Measurements from ENCODE around the gene RACK1. TPM values are rescaled to one million over a fixed set of nuclear protein-coding genes. Genes with fewer than 3 reads are reported as not detected.

Gene RACK1
- total RNA-seq, 1 donor from 2014 or later, result 1,656 TPM

DNA sequence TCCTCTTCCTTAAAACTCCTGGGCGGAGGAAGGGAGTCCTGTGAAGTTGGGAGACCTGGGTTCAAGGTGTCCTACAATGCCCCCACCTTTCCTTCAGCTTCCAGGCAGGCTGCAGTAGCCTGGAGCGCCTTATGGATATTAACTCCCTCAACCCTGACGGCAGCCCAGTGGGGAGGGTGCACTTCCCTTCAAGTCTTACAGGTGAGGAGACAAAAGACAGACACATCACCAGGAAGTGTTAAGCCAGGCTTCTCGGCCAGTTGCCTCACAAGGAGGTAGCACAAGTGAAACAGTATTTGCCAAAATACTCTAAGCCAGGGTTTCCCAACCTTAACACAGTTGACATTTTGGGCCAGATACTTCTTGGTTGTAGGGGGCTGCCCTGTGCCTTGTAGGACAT is 42.9 kb downstream of the RACK1 start:
- no peak overlapping the region for H2AFZ ChIP-seq (ENCODE audit: low read depth, low read length)
- Mint-ChIP-seq H3K9me3 (ENCODE audit: unreplicated experiment) (no peaks in the 10 kb centered on the region), H3K4me1 (ENCODE audit: low read depth, unreplicated experiment) (peaks cover 12% of the 10 kb centered on the region), H3K27ac (ENCODE audit: unreplicated experiment) (no peak overlapping the region), H3K36me3 (ENCODE audit: low read depth, unreplicated experiment) (no peaks in the 10 kb centered on the region), H3K4me3 (ENCODE audit: unreplicated experiment) (no peak overlapping the region), H3K27me3 (ENCODE audit: low read depth, unreplicated experiment) (peaks cover 52% of the 10 kb centered on the region)
- no peak overlapping the region for H3K4me2 ChIP-seq (ENCODE audit: low read length)
- H3K36me3 ChIP-seq (ENCODE audit: insufficient read depth, low read length), result no peaks in the 10 kb centered on the region
- H3K27me3 ChIP-seq (ENCODE audit: insufficient read depth, low read length), result peaks cover 22% of the 10 kb centered on the region
- H3K9ac ChIP-seq (ENCODE audit: low read length), result no peak overlapping the region
- no peak for DNase-seq (ENCODE audit: low read depth)
- no peaks in the 10 kb centered on the region for H3K79me2 ChIP-seq (ENCODE audit: insufficient read depth, low read length)
- FAIRE-seq, result no peak
- no peaks in the 10 kb centered on the region for H4K20me1 ChIP-seq (ENCODE audit: insufficient read depth, low read length)
- H3K4me1 ChIP-seq (ENCODE audit: insufficient read depth, low read length), result peaks cover 4% of the 10 kb centered on the region
- H3K4me3 ChIP-seq (ENCODE audit: insufficient read depth, low read depth, low read length), result no peak overlapping the region
- H3K9me3 ChIP-seq (ENCODE audit: insufficient read depth, low read depth, low read length), result no peaks in the 10 kb centered on the region
- TF ChIP-seq CTCF (IDR thresholded peaks at IDR 0.05; ENCODE audit: insufficient read depth, low read depth, low read length) (no peak), EZH2 (IDR thresholded peaks at IDR 0.05; ENCODE audit: insufficient read depth, low read length) (no peak)
- H3K27ac ChIP-seq (ENCODE audit: low read depth, low read length), result no peak overlapping the region

- FAIRE-seq (no peak), DNase-seq (ENCODE audit: low read depth) (no peak)
- no peak overlapping the region for H3K27ac ChIP-seq (ENCODE audit: low read depth, low read length)
- no peak overlapping the region for H3K4me2 ChIP-seq (ENCODE audit: low read length)
- peaks cover 8% of the 10 kb centered on the region for H3K4me1 Mint-ChIP-seq (ENCODE audit: low read depth, unreplicated experiment)
- H3K36me3 Mint-ChIP-seq (ENCODE audit: low read depth, unreplicated experiment), result no peaks in the 10 kb centered on the region
- no peak overlapping the region for H3K4me3 Mint-ChIP-seq (ENCODE audit: unreplicated experiment)
- no peaks in the 10 kb centered on the region for H3K9me3 Mint-ChIP-seq (ENCODE audit: unreplicated experiment)
- peaks cover 22% of the 10 kb centered on the region for H3K27me3 ChIP-seq (ENCODE audit: insufficient read depth, low read length)
- H3K36me3 ChIP-seq (ENCODE audit: insufficient read depth, low read length), result no peaks in the 10 kb centered on the region
- H3K9ac ChIP-seq (ENCODE audit: low read length), result no peak overlapping the region
- H3K27ac Mint-ChIP-seq (ENCODE audit: unreplicated experiment), result no peak overlapping the region
- no peak overlapping the region for H3K4me3 ChIP-seq (ENCODE audit: insufficient read depth, low read depth, low read length)
- H3K79me2 ChIP-seq (ENCODE audit: insufficient read depth, low read length), result no peaks in the 10 kb centered on the region
- H4K20me1 ChIP-seq (ENCODE audit: insufficient read depth, low read length), result no peaks in the 10 kb centered on the region
- H3K9me3 ChIP-seq (ENCODE audit: insufficient read depth, low read depth, low read length), result no peaks in the 10 kb centered on the region
- no peak for TF ChIP-seq EZH2 (IDR thresholded peaks at IDR 0.05; ENCODE audit: insufficient read depth, low read length)
- TF ChIP-seq CTCF (IDR thresholded peaks at IDR 0.05; ENCODE audit: insufficient read depth, low read depth, low read length), result no peak
- no peaks in the 10 kb centered on the region for H3K4me1 ChIP-seq (ENCODE audit: insufficient read depth, low read length)
- H2AFZ ChIP-seq (ENCODE audit: low read depth, low read length), result no peak overlapping the region
- H3K27me3 Mint-ChIP-seq (ENCODE audit: low read depth, unreplicated experiment), result peaks cover 50% of the 10 kb centered on the region
Measured at GRCh38 chr5:181199881-181200638, 43.6 kb downstream of the RACK1 start.

DNA sequence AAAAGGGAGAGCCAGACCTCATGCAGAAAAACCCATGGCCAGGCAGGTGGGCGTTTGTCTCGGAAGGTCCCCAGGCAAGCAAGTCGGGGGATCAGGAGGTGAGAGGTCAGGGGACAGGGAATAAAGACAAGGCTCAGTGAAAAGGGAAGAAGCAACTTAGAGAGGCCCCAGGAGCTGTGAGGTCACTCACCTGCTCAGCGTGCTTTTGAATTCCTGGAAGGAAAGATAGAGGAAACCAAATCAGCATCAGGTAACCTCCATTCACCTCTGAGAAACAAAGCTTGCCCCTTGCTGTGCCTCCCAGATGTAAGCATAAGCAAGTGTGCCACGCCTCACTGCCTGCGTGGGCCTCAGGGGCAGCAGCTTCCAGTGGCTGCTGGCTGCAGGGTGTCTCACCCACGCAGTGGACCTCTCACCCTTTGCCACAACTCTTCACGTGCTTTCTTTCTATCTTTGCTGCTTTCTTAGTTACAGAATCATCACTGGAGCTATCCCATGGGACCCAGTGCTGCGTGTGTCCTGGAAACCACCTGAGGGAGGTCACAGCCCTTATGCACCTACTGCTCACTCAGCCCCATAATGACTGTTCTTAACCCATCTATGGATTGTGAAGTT is 44.7 kb downstream of the RACK1 start:
- Histone ChIP-seq H4K20me1 (ENCODE audit: insufficient read depth, low read length) (no peaks in the 10 kb centered on the region), H3K27me3 (ENCODE audit: insufficient read depth, low read length) (peaks cover 21% of the 10 kb centered on the region), H3K79me2 (ENCODE audit: insufficient read depth, low read length) (no peaks in the 10 kb centered on the region), H3K4me2 (ENCODE audit: low read length) (no peak overlapping the region), H3K36me3 (ENCODE audit: insufficient read depth, low read length) (no peaks in the 10 kb centered on the region), H3K4me1 (ENCODE audit: insufficient read depth, low read length) (no peaks in the 10 kb centered on the region), H3K27ac (ENCODE audit: low read depth, low read length) (no peak overlapping the region), H3K9me3 (ENCODE audit: insufficient read depth, low read depth, low read length) (no peaks in the 10 kb centered on the region), H2AFZ (ENCODE audit: low read depth, low read length) (no peak overlapping the region), H3K9ac (ENCODE audit: low read length) (no peak overlapping the region), H3K4me3 (ENCODE audit: insufficient read depth, low read depth, low read length) (no peak overlapping the region)
- no peak for TF ChIP-seq CTCF (IDR thresholded peaks at IDR 0.05; ENCODE audit: insufficient read depth, low read depth, low read length)
- FAIRE-seq, result no peak
- peaks cover 48% of the 10 kb centered on the region for H3K27me3 Mint-ChIP-seq (ENCODE audit: low read depth, unreplicated experiment)
- peaks cover 8% of the 10 kb centered on the region for H3K4me1 Mint-ChIP-seq (ENCODE audit: low read depth, unreplicated experiment)
- no peak for DNase-seq (ENCODE audit: low read depth)
- no peaks in the 10 kb centered on the region for H3K9me3 Mint-ChIP-seq (ENCODE audit: unreplicated experiment)
- H3K27ac Mint-ChIP-seq (ENCODE audit: unreplicated experiment), result peak overlapping the region; percentile 14
- H3K36me3 Mint-ChIP-seq (ENCODE audit: low read depth, unreplicated experiment), result no peaks in the 10 kb centered on the region
- H3K4me3 Mint-ChIP-seq (ENCODE audit: unreplicated experiment), result no peak overlapping the region

All from astrocyte (in vitro differentiated cells and primary cell).